IPS-18a (cell line): Measurements from ENCODE around the gene CTSW.

Experiments used
- H3K27ac ChIP-seq: one replicate; pipeline ENCODE4 v1.5.1; 2013; ENCODE audit warnings: low read length
- H3K27me3 ChIP-seq: one replicate; pipeline ENCODE4 v1.6.1; 2013; ENCODE audit warnings: mild to moderate bottlenecking, low read length; ENCODE audit not compliant: control insufficient read depth, insufficient read depth
- H3K36me3 ChIP-seq: one replicate; pipeline ENCODE4 v1.6.1; 2013; ENCODE audit warnings: low read depth, low read length; ENCODE audit not compliant: control insufficient read depth
- H3K4me1 ChIP-seq: one replicate; pipeline ENCODE4 v1.6.1; 2013; ENCODE audit warnings: low read depth, low read length; ENCODE audit not compliant: control insufficient read depth
- H3K4me3 ChIP-seq: one replicate; pipeline ENCODE4 v1.5.1; 2013; ENCODE audit warnings: low read length
- H3K9ac ChIP-seq: one replicate; pipeline ENCODE4 v1.6.1; 2013; ENCODE audit warnings: mild to moderate bottlenecking, low read length, moderate library complexity
- H3K9me3 ChIP-seq: one replicate; pipeline ENCODE4 v1.6.1; 2013; ENCODE audit warnings: low read depth, low read length; ENCODE audit not compliant: control insufficient read depth

The CTSW gene

DNA sequence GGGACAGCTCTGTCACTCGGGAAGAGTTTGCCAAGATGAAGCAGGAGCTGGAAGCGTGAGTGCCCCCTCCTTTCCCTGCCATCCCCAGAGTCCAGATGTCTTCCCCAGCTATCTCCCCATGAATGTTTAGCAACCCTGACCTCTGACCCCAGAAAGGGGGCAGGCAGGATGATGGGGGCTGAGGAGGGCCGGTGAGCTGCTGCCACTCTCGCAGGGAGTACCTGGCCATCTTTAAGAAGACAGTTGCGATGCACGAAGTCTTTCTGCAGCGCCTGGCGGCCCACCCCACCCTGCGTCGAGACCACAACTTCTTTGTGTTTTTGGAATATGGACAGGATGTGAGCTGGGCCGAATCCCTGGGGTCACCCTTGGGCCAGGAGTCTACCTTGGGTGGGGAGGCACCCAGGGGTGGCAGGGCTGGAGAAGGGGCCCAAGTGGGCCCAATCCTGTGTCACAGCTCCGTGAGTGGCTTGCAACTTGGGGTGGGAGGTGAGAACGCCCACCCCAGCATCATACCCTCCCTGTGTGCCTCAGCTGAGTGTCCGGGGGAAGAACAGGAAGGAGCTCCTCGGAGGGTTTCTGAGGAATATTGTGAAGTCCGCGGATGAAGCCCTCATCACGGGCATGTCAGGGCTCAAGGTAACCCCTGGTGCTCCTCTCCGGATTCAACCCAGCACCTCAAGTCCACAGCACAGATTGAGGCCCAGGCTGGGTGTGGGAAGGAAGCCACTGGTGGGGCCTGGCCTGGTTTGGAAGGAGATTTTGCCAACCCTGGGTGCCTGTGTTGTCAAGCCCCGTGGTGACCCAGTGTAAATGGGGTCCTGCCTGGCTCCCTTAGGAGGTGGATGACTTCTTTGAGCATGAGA is 29.2 kb upstream of the CTSW start:
- Histone ChIP-seq H3K27ac (no peak overlapping the region), H3K4me1 (no peaks in the 10 kb centered on the region), H3K36me3 (peaks cover 26% of the 10 kb centered on the region), H3K27me3 (no peaks in the 10 kb centered on the region), H3K9ac (no peak overlapping the region), H3K9me3 (no peaks in the 10 kb centered on the region), H3K4me3 (no peak overlapping the region)

- Histone ChIP-seq H3K36me3 (peaks cover 32% of the 10 kb centered on the region), H3K9me3 (no peaks in the 10 kb centered on the region), H3K27me3 (no peaks in the 10 kb centered on the region), H3K4me3 (no peak overlapping the region), H3K9ac (no peak overlapping the region), H3K4me1 (peaks cover 2% of the 10 kb centered on the region), H3K27ac (no peak overlapping the region)
These were observed 28.5 kb upstream of the CTSW start for GRCh38 chr11:65851083-65851579.

DNA sequence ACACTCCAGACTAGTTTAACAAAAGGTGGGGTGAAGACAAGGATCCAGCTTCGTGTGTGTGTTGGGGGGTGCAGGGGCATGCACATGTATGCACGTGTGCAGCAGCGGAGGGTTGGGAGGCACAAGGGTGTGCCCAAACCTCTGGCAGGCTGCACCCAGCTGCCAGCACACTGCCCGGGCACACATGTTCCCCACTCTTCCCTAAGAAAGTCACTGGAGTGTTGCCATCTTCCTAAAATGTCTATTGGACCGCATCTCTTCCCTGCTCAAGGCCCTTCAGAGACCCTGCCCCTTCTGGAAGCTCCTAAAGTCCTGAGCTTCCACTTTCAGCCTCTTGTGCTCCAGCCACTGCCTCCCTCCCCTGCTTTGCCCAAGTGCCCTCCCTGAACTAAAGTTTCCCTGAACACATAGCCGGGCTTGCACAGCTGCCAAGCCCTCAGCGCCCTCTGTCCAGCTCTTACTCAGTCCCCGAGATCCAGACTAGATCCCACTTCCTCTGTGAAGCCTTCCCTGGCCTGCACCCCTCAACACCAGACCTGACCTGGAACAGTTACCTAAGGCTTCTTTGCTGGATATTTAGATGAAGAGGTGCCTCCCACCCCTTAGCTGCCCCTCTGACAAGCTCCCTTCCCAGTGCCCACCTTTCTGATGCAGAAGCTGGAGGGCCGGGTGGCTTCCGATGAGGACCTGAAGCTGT is 27.7 kb upstream of the CTSW start:
- Histone ChIP-seq H3K4me1 (peaks cover 4% of the 10 kb centered on the region), H3K27ac (no peak overlapping the region), H3K36me3 (peaks cover 35% of the 10 kb centered on the region), H3K4me3 (no peak overlapping the region), H3K27me3 (no peaks in the 10 kb centered on the region), H3K9me3 (no peaks in the 10 kb centered on the region), H3K9ac (no peak overlapping the region)

DNA sequence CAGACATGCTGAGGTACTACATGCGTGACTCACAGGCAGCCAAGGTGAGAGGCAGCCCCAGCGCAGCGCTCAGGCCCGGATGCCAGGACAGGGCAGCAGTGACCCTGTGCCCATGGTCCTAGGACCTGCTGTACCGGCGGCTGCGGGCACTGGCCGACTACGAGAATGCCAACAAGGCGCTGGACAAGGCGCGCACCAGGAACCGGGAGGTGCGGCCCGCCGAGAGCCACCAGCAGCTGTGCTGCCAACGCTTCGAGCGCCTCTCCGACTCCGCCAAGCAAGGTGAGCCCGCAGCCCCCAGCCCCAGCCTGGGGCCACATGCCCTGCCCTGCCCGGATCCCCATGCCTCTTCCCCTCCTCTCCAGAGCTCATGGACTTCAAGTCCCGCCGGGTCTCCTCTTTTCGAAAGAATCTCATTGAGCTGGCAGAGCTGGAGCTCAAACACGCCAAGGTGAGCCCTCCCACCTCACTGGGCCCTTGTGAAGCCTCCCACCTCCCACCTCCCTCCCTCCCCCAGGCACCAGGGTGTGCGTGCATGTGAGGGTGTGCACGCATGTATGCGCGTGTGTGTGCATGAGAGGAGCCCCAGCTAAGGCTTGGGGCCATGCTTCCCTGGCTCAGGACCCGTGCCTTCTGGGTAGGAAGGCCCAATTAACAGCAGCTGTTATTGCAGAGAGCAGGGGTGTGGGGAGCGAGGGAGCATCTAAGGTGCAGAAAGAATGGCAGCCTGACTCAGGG is 27.0 kb upstream of the CTSW start:
- peaks cover 4% of the 10 kb centered on the region for H3K4me1 ChIP-seq

DNA sequence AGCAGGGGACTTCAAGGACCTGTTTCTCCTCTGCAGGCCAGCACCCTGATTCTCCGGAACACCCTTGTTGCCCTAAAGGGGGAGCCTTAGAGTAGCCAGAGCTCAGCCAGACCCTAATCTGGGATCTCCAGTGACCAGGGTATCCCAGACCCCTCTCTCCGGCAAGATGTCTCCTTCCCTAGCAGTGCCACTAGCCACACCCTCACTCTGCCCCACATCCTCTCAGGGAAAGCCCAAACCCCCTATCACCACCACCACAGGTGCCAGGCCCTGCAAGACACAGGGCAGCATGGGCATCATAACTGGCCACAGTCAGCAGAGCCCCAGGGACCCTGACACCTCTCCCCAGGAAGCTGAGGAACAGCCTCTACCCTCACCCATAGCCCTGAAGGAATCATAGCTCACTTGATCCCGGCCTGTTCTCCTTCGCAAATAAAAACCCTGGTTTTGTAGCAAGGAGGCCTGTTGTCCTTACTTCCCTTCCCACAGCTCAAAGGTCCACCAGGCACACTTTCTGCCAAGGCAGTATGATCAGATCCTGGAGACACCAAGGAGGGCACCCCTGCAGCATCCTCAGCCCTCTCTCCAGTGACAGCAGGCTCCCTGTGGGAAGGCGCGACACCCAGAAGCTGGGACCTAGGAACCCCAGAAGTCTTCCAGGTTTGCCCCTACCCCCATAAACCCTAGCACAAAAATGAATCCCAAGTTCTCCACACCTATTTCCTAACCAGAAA is 26.2 kb upstream of the CTSW start:
- H3K9me3 ChIP-seq, result no peaks in the 10 kb centered on the region
- no peaks in the 10 kb centered on the region for H3K27me3 ChIP-seq
- H3K27ac ChIP-seq, result no peak overlapping the region
- H3K36me3 ChIP-seq, result peaks cover 35% of the 10 kb centered on the region
- peaks cover 4% of the 10 kb centered on the region for H3K4me1 ChIP-seq
- H3K4me3 ChIP-seq, result no peak overlapping the region
- H3K9ac ChIP-seq, result no peak overlapping the region

More for the DNA sequence above, 27.0 kb upstream of the CTSW start:
- no peaks in the 10 kb centered on the region for H3K27me3 ChIP-seq
- H3K36me3 ChIP-seq, result peaks cover 35% of the 10 kb centered on the region
- H3K27ac ChIP-seq, result no peak overlapping the region
- no peak overlapping the region for H3K9ac ChIP-seq
- H3K9me3 ChIP-seq, result no peaks in the 10 kb centered on the region
- H3K4me3 ChIP-seq, result no peak overlapping the region

GRCh38 chr11:65854161-65854592 is 25.5 kb upstream of the CTSW start:
- Histone ChIP-seq H3K27ac (no peak overlapping the region), H3K36me3 (peaks cover 35% of the 10 kb centered on the region), H3K4me1 (peaks cover 4% of the 10 kb centered on the region), H3K27me3 (no peaks in the 10 kb centered on the region), H3K9me3 (no peaks in the 10 kb centered on the region), H3K4me3 (no peak overlapping the region), H3K9ac (no peak overlapping the region)

DNA sequence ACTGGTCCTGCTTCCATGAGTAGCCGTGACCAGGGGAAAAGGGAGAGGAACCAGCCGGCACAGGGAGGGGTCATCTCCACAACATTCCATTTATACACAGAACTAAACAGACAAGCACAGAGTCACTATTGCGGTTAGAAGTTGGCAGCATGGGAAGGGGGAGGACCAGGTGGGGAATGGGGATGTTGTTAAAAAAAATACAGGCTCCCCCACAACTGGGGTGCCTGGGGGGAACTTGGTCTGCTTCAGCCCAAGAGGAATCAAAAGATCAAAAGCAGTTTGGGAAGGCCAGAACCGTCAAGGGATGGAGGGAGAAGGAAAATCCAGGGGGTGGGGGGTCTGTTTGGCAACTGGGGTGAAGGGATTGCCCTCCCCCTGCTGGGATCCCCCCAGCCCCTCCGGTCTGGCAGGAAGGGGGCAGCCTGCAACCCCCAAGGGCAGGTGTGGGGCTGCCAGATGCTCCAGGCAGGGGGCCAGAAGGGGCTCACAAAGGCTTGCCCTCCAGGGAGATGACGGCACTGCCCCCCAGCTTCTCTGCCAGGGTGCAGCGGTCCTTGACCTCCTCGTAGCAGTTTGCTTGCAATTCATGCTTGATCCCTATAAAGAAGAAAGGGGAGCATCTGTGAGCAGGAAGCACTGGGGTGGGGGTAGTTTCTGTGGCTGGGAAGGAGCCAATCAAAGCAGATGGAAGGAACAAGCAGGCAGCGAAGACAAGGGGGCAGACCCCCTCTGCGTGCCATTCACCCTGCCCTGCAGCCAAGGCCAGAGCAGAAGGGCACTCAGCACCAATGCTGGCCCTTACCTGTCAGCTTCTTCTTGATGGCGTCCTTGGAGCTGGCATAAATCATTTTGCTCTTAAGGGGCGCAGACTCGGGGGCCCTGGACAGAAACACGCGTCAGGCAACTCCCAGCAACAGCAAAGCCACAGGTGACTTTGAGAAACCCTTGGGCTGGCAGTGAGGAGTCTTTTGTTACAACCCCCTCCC is 24.5 kb upstream of the CTSW start:
- Histone ChIP-seq H3K4me3 (no peak overlapping the region), H3K27me3 (no peaks in the 10 kb centered on the region), H3K4me1 (peaks cover 4% of the 10 kb centered on the region), H3K36me3 (peaks cover 35% of the 10 kb centered on the region), H3K27ac (no peak overlapping the region), H3K9ac (no peak overlapping the region), H3K9me3 (no peaks in the 10 kb centered on the region)

DNA sequence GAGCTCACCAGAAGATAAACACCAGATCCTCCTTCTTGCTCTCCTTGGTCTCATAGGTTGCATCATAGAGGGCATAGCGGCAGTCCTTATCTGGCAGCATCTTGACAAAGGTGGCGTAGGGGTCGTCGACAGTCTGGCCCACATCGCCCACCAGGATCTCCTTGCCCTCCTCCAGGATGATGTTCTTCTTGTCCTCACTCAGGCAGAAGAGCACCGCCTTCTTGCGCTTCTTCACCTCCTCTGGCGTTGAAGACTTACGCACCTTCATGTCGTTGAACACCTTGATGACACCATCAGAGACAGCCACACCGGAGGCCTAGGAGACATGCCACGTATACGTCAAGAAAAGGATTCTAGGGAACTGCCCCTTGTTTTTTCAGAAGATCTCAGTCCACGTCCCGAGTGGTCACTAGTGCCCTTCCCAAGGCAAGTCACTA is 23.7 kb upstream of the CTSW start:
- H3K27me3 ChIP-seq, result no peaks in the 10 kb centered on the region
- H3K4me1 ChIP-seq, result peaks cover 4% of the 10 kb centered on the region
- peak overlapping the region; percentile 84 for H3K9ac ChIP-seq
- no peaks in the 10 kb centered on the region for H3K9me3 ChIP-seq
- peak overlapping the region; percentile 96 for H3K4me3 ChIP-seq
- peaks cover 35% of the 10 kb centered on the region for H3K36me3 ChIP-seq
- no peak overlapping the region for H3K27ac ChIP-seq

- H3K27me3 ChIP-seq, result no peaks in the 10 kb centered on the region
- H3K36me3 ChIP-seq, result peaks cover 31% of the 10 kb centered on the region
- H3K27ac ChIP-seq, result peak overlapping the region; percentile 12
- H3K9me3 ChIP-seq, result no peaks in the 10 kb centered on the region
- H3K9ac ChIP-seq, result peak overlapping the region; percentile 84
- peaks cover 4% of the 10 kb centered on the region for H3K4me1 ChIP-seq
- peak overlapping the region; percentile 96 for H3K4me3 ChIP-seq
These were observed 22.7 kb upstream of the CTSW start for GRCh38 chr11:65856689-65857499.
